ENCODE measurements around the gene HPS4.

The HPS4 gene

DNA sequence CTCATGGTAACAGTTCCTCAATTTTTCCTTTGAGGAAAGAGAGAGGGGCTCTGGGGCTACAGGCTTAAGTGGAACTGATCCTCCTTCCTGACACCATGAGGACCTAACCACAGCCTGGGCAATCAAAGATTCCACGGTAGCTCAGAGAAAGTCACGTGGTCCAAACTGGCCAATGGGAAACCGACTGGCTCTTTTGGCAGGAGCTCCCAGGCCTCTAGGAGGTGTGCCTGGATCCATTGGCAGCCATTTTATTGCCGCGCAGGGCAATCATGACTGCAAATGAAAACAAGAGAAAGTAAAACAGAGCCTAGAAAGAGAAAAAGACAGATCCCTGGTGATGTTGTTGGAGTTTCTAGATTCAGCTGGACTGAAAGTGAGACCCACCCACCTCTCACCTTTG lies 81.9 kb downstream of the HPS4 start:
- no peak for DNase-seq (ENCODE audit: low read depth in 1 of 2, low spot score in 1 of 2)
- no peak for TF ChIP-seq JUND (IDR thresholded peaks at IDR 0.05; ENCODE audit: low read depth)
- in situ Hi-C loops (cut with HindIII; ENCODE audit: low pct_unique_long_range_greater_than_20kb, low sequenced_read_pairs), result no loop called here

All from T47D (cell line).